SK-N-SH (cell line): Measurements from ENCODE around the gene DCANP1. TPM values are rescaled to one million over a fixed set of nuclear protein-coding genes. Genes with fewer than 3 reads are reported as not detected.

Experiments
- CTCF ChIA-PET: fragments of 300-600, 350-600 bp; formaldehyde crosslinking; extraction: SDS; loops from one replicate; lab custom pipeline; 2021; lab: Yijun Ruan, JAX
- POLR2A ChIA-PET: fragments of 350-600 bp; sonication (Branson Sonifier 250); formaldehyde crosslinking; extraction: SDS; loops from one replicate; lab custom pipeline; 2020; ENCODE audit warnings: antibody characterized with exemption, inconsistent platforms; lab: Yijun Ruan, JAX
- DNase-seq: peaks from one replicate; pipeline ENCODE4 v3.0.0; 2012
- H2AFZ ChIP-seq: fragments of 200-600 bp; sonication (generic); 2 replicates; pipeline ENCODE4 v1.8.1; 2016; ENCODE audit warnings: antibody characterized with exemption, mild to moderate bottlenecking, low read depth
- H3F3A ChIP-seq: fragments of 200-600 bp; sonication (generic); replicated peaks from 2 replicates; pipeline ENCODE3; 2016; ENCODE audit warnings: antibody characterized with exemption, mild to moderate bottlenecking; ENCODE audit not compliant: insufficient read depth
- H3K27ac ChIP-seq, 2 experiments: fragments of 200-500 bp in 1 of 2; fragments of 200-600 bp in 1 of 2; sonication (Bioruptor generic) in 1 of 2; sonication (generic), shearing (Covaris generic) in 1 of 2; 2 replicates each; pipeline versions ENCODE4 v1.5.1 to v1.6.1; 2014 to 2016; ENCODE audit warnings: low read depth in 2 of 2, inconsistent platforms in 1 of 2, low read length in 1 of 2, mild to moderate bottlenecking in 1 of 2, mixed read lengths in 1 of 2
- H3K27me3 ChIP-seq: fragments of 200-600 bp; sonication (generic), shearing (Covaris generic); 2 replicates; pipeline ENCODE4 v1.6.1; 2016; ENCODE audit warnings: mixed run types; ENCODE audit not compliant: insufficient read depth
- H3K36me3 ChIP-seq, 2 experiments: fragments of 200-500 bp in 1 of 2; fragments of 200-600 bp in 1 of 2; sonication (Bioruptor generic) in 1 of 2; sonication (generic) in 1 of 2; replicated peaks in 1 of 2; 2 replicates each; pipeline versions ENCODE3 to v1.5.1; 2014 to 2016; ENCODE audit warnings: low read length in 1 of 2, mild to moderate bottlenecking in 1 of 2; ENCODE audit not compliant: insufficient read depth in 2 of 2, control insufficient read depth in 1 of 2
- H3K4me1 ChIP-seq, 2 experiments: fragments of 200-500 bp in 1 of 2; fragments of 200-600 bp in 1 of 2; sonication (Bioruptor generic) in 1 of 2; sonication (generic), shearing (Covaris generic) in 1 of 2; 2 replicates each; pipeline versions ENCODE4 v1.5.1 to v1.6.1; 2014 to 2016; ENCODE audit warnings: low read depth in 1 of 2, low read length in 1 of 2, mixed run types in 1 of 2; ENCODE audit not compliant: insufficient read depth in 2 of 2, control insufficient read depth in 1 of 2
- H3K4me2 ChIP-seq: fragments of 200-600 bp; sonication (generic), shearing (Covaris generic); 2 replicates; pipeline ENCODE4 v1.6.1; 2017; ENCODE audit warnings: mixed run types
- H3K4me3 ChIP-seq, 2 experiments: fragments of 200-500 bp in 1 of 2; fragments of 200-600 bp in 1 of 2; sonication (Bioruptor generic) in 1 of 2; sonication (generic), shearing (Covaris generic) in 1 of 2; 2 replicates each; pipeline versions ENCODE4 v1.5.1 to v1.8.1; 2014 to 2016; ENCODE audit warnings: low read depth in 2 of 2, inconsistent platforms in 1 of 2, low read length in 1 of 2, mild to moderate bottlenecking in 1 of 2, mixed read lengths in 1 of 2, moderate library complexity in 1 of 2
- H3K79me2 ChIP-seq: fragments of 200-600 bp; sonication (generic); 2 replicates; pipeline ENCODE4 v1.8.1; 2017; ENCODE audit warnings: mild to moderate bottlenecking; ENCODE audit not compliant: insufficient read depth
- H3K9ac ChIP-seq: fragments of 200-600 bp; sonication (generic); 2 replicates; pipeline ENCODE4 v1.6.1; 2017; ENCODE audit warnings: mixed run types
- H3K9me2 ChIP-seq: fragments of 200-600 bp; sonication (generic); 2 replicates; pipeline ENCODE4 v1.6.1; 2017; ENCODE audit warnings: mixed run types
- H3K9me3 ChIP-seq: fragments of 200-600 bp; sonication (generic); 2 replicates; pipeline ENCODE4 v1.6.1; 2017; ENCODE audit warnings: mixed run types, mild to moderate bottlenecking, moderate library complexity
- H4K20me1 ChIP-seq: fragments of 200-600 bp; sonication (generic); 2 replicates; pipeline ENCODE4 v1.6.1; 2017; ENCODE audit warnings: mild to moderate bottlenecking, mixed run types; ENCODE audit not compliant: insufficient read depth
- CTCF ChIP-seq: fragments of 200-600 bp; sonication (generic); IDR thresholded peaks from 2 replicates; pipeline ENCODE4 v1.6.1; 2017; ENCODE audit warnings: antibody characterized with exemption, mild to moderate bottlenecking, moderate library complexity
- EP300 ChIP-seq, 2 experiments: IDR thresholded peaks; 2 replicates each; pipeline versions ENCODE4 v1.4.0 to v1.6.1; 2012; ENCODE audit warnings: borderline replicate concordance in 1 of 2, low read depth in 1 of 2, low read length in 1 of 2
- EZH2phosphoT487 ChIP-seq: fragments of 200-600 bp; sonication (generic); IDR thresholded peaks from 2 replicates; pipeline ENCODE4 v1.6.1; 2017; ENCODE audit warnings: low read depth, mixed run types, mild to moderate bottlenecking, antibody characterized with exemption, moderate library complexity, borderline replicate concordance
- FOXJ3 ChIP-seq: sonication (generic); formaldehyde crosslinking; IDR thresholded peaks from 2 replicates; pipeline ENCODE4 v1.5.1; 2020; ENCODE audit warnings: mild to moderate bottlenecking, missing genetic modification reagents
- GABPA ChIP-seq: IDR thresholded peaks from 2 replicates; pipeline ENCODE4 v1.4.0; 2012; ENCODE audit warnings: low read depth, mild to moderate bottlenecking
- GATA2 ChIP-seq: sonication (generic); formaldehyde crosslinking; IDR thresholded peaks from 2 replicates; pipeline ENCODE4 v1.5.0; 2020; ENCODE audit warnings: mild to moderate bottlenecking, missing genetic modification reagents
- JUND ChIP-seq: IDR thresholded peaks from 2 replicates; pipeline ENCODE4 v1.4.0; 2012
- MAX ChIP-seq: IDR thresholded peaks from 2 replicates; pipeline ENCODE4 v1.4.0; 2012; ENCODE audit warnings: low read depth
- MEF2A ChIP-seq: IDR thresholded peaks from 2 replicates; pipeline ENCODE4 v1.4.0; 2012; ENCODE audit warnings: low read depth, borderline replicate concordance
- MXI1 ChIP-seq: IDR thresholded peaks from 2 replicates; pipeline ENCODE4 v1.6.1; 2012; ENCODE audit warnings: mild to moderate bottlenecking, low read depth, low read length, improper control_type of control experiment
- NFIC ChIP-seq: IDR thresholded peaks from 2 replicates; pipeline ENCODE4 v1.4.0; 2012; ENCODE audit warnings: borderline replicate concordance
- RCOR1 ChIP-seq: fragments of 150-350 bp; IDR thresholded peaks from 2 replicates; pipeline ENCODE4 v1.6.1; 2017; ENCODE audit warnings: antibody characterized with exemption, low read length
- SIN3A ChIP-seq: IDR thresholded peaks from 2 replicates; pipeline ENCODE4 v1.6.1; 2012; ENCODE audit warnings: low read depth, mild to moderate bottlenecking, low read length, moderate library complexity, borderline replicate concordance
- SMC3 ChIP-seq: IDR thresholded peaks from 2 replicates; pipeline ENCODE4 v1.6.1; 2012; ENCODE audit warnings: low read depth, low read length, improper control_type of control experiment
- TCF12 ChIP-seq: IDR thresholded peaks from 2 replicates; pipeline ENCODE4 v1.4.0; 2012
- USF1 ChIP-seq: IDR thresholded peaks from 2 replicates; pipeline ENCODE4 v1.4.0; 2012; ENCODE audit warnings: low read depth, borderline replicate concordance
- WGBS: methylation state at CpG from one replicate; pipeline ENCODE4 v1.1.6; 2017; ENCODE audit warnings: low lambda C conversion rate; 5-methylcytosine and 5-hydroxymethylcytosine counted together
- polyA plus RNA-seq, 3 experiments: library from polyadenylated mRNA; depleted of rRNA; stranded (reverse); fragments of >200 nt; gene quantifications; 2 replicates each; pipeline ENCODE4 v1.2.3, GENCODE V29; 2012
- TF ChIP-seq, protein P1 (sequence below): fragments of 150-350 bp; IDR thresholded peaks from 2 replicates; pipeline ENCODE4 v1.6.1; 2016; ENCODE audit warnings: mild to moderate bottlenecking, low read depth, low read length
- TF ChIP-seq, protein P2 (sequence below): IDR thresholded peaks from 2 replicates; pipeline ENCODE4 v1.4.0; 2012; ENCODE audit warnings: low read depth, borderline replicate concordance
- TF ChIP-seq, protein P3 (sequence below): fragments of 150-350 bp; IDR thresholded peaks from 2 replicates; pipeline ENCODE4 v1.6.1; 2017; ENCODE audit warnings: antibody characterized with exemption, low read length, low read depth, borderline replicate concordance

The DCANP1 gene
- polyA plus RNA-seq, 1 of the 3 experiments (the other 2 are of a cell fraction): not detected

GRCh38 chr5:135405082-135405481, 42.1 kb downstream of the DCANP1 start:
- TF ChIP-seq FOXJ3 (CRISPR knock-in tag) (no peak), TCF12 (no peak), GABPA (no peak), MEF2A (no peak), NFIC (no peak), GATA2 (CRISPR knock-in tag) (no peak), SMC3 (no peak), CTCF (no peak), MAX (no peak), EZH2phosphoT487 (no peak), USF1 (no peak), JUND (no peak), MXI1 (no peak), SIN3A (no peak), EP300 (IDR thresholded peaks at IDR 0.05; ENCODE audit: borderline replicate concordance in 1 of 2, low read depth in 1 of 2, low read length in 1 of 2) (no peak), RCOR1 (no peak)
- TF ChIP-seq, protein P1, sequence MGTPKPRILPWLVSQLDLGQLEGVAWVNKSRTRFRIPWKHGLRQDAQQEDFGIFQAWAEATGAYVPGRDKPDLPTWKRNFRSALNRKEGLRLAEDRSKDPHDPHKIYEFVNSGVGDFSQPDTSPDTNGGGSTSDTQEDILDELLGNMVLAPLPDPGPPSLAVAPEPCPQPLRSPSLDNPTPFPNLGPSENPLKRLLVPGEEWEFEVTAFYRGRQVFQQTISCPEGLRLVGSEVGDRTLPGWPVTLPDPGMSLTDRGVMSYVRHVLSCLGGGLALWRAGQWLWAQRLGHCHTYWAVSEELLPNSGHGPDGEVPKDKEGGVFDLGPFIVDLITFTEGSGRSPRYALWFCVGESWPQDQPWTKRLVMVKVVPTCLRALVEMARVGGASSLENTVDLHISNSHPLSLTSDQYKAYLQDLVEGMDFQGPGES: no peak
- TF ChIP-seq, protein P2, sequence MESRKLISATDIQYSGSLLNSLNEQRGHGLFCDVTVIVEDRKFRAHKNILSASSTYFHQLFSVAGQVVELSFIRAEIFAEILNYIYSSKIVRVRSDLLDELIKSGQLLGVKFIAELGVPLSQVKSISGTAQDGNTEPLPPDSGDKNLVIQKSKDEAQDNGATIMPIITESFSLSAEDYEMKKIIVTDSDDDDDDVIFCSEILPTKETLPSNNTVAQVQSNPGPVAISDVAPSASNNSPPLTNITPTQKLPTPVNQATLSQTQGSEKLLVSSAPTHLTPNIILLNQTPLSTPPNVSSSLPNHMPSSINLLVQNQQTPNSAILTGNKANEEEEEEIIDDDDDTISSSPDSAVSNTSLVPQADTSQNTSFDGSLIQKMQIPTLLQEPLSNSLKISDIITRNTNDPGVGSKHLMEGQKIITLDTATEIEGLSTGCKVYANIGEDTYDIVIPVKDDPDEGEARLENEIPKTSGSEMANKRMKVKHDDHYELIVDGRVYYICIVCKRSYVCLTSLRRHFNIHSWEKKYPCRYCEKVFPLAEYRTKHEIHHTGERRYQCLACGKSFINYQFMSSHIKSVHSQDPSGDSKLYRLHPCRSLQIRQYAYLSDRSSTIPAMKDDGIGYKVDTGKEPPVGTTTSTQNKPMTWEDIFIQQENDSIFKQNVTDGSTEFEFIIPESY: no peak
- TF ChIP-seq, protein P3, sequence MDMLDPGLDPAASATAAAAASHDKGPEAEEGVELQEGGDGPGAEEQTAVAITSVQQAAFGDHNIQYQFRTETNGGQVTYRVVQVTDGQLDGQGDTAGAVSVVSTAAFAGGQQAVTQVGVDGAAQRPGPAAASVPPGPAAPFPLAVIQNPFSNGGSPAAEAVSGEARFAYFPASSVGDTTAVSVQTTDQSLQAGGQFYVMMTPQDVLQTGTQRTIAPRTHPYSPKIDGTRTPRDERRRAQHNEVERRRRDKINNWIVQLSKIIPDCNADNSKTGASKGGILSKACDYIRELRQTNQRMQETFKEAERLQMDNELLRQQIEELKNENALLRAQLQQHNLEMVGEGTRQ: no peak
- POLR2A ChIA-PET: no interaction called here
- no peak overlapping the region for H3K9ac ChIP-seq
- H3K4me1 ChIP-seq: peaks cover 0 to 2% of the 10 kb centered on the region in 2 experiments; a peak in 1 of 4 replicates
- no peak overlapping the region for H3K4me2 ChIP-seq
- H3K36me3 ChIP-seq: no peaks in the 10 kb centered on the region
- 43% methylated on average over 2 of the region's 2 CpGs for WGBS
- H3K27me3 ChIP-seq: no peaks in the 10 kb centered on the region
- no peak for DNase-seq
- H3K4me3 ChIP-seq: no peak overlapping the region
- H3F3A ChIP-seq: no peaks in the 10 kb centered on the region
- no peaks in the 10 kb centered on the region for H3K79me2 ChIP-seq
- no peak overlapping the region for H2AFZ ChIP-seq
- H3K9me3 ChIP-seq: no peaks in the 10 kb centered on the region
- CTCF ChIA-PET: interaction anchor here (1.0 to 2.4 kb wide), 3 partner anchors 40 to 214 kb away, joined by 3 to 7 read pairs (median 4); no protein-coding TSS in a partner anchor
- no peaks in the 10 kb centered on the region for H3K9me2 ChIP-seq
- H4K20me1 ChIP-seq: no peaks in the 10 kb centered on the region
- H3K27ac ChIP-seq: no peak overlapping the region
